GM18873 (cell line): ENCODE data around the gene PSD.

ENCODE experiments used
- ATAC-seq: cut with Tn5 transposase; IDR thresholded peaks from one replicate; pipeline ENCODE4 v1.9.1; 2021; ENCODE audit warnings: mild to moderate bottlenecking, moderate library complexity, moderate number of reproducible peaks; ENCODE audit not compliant: unreplicated experiment, low FRiP score

Gene PSD

DNA sequence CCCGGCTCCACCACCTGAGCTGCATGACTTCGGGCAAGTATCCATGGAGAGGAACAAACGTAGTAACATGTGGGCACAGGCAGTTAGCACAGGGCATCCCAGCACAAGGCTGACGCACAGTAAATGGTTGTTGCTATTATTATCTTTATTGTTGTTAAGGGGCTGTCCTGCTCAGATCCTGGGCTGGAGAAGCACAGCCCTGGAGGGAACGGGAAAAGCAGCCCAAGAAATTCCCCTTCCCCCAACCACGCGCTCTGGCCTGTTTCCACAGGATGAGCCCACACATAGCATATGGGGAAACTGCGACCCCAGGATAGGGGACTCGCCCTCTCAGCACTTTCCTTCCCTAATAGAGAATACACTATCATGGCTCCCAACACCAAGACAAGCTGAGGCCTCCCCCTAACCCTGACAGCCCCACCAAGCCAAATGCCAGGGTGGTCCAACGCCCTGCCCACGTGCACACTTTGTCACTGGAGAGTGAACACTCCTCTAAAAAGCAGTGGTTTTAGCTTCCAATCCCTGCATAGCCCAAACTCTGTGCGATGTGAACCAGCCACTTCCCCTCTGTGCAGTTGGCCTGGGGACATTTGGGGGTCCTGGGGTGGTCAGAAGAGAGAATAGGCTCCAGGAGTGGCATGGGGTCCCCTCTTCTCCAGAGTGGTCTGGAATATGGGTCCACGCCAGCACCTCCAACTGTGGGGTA lies 11.0 kb downstream of the PSD start:
- no peak for ATAC-seq

GRCh38 chr10:102406815-102407214 lies 11.8 kb downstream of the PSD start:
- ATAC-seq = no peak

GRCh38 chr10:102405632-102406031 lies 13.0 kb downstream of the PSD start:
- no peak for ATAC-seq

GRCh38 chr10:102405108-102405571 lies 13.4 kb downstream of the PSD start:
- no peak for ATAC-seq

DNA sequence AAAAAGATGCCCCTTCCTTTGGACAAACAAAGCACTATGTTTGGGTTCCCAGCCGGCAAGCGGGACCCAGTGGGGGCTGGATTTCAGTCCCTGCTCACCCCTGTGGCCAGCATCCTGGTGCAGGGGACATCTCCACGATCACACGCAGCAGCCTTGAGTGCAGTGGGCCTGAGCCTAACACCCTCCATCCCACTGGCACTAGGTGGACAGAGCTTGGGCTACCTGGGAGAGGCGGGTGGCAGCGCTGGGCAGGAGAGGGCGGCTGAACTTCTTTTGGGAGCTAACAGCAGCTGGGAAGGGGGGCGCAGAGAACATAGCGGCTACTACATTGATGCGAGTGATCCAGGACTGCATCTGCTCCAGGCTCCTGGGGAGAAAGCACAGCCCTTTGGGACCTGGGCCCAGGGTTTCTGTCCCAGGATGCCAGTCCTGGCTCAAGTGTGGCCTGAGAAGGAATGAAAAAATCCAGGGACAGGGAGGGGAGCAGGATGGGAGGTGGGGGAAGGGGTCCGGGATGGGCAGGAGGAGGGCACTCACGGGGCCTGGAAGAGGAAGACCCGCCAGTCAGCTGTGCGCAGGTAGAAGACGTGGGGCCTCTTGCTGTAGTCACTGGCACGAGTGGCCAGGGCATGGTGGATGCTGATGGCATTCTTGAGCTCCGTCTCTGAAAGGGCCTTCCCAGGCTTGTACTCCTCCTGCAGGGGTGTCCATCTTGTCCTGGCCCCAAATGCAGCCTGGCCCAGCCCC lies 14.1 kb downstream of the PSD start:
- ATAC-seq = no peak

GRCh38 chr10:102403115-102403514 lies 15.5 kb downstream of the PSD start:
- no peak for ATAC-seq

GRCh38 chr10:102402512-102402896 lies 16.1 kb downstream of the PSD start:
- no peak for ATAC-seq

- no peak for ATAC-seq
Observed at GRCh38 chr10:102401735-102402511, 16.7 kb downstream of the PSD start.

GRCh38 chr10:102401342-102401654 lies 17.3 kb downstream of the PSD start:
- no peak for ATAC-seq

GRCh38 chr10:102400598-102401341 lies 17.8 kb downstream of the PSD start:
- no peak for ATAC-seq

GRCh38 chr10:102400076-102400475 lies 18.5 kb downstream of the PSD start:
- no peak for ATAC-seq

DNA sequence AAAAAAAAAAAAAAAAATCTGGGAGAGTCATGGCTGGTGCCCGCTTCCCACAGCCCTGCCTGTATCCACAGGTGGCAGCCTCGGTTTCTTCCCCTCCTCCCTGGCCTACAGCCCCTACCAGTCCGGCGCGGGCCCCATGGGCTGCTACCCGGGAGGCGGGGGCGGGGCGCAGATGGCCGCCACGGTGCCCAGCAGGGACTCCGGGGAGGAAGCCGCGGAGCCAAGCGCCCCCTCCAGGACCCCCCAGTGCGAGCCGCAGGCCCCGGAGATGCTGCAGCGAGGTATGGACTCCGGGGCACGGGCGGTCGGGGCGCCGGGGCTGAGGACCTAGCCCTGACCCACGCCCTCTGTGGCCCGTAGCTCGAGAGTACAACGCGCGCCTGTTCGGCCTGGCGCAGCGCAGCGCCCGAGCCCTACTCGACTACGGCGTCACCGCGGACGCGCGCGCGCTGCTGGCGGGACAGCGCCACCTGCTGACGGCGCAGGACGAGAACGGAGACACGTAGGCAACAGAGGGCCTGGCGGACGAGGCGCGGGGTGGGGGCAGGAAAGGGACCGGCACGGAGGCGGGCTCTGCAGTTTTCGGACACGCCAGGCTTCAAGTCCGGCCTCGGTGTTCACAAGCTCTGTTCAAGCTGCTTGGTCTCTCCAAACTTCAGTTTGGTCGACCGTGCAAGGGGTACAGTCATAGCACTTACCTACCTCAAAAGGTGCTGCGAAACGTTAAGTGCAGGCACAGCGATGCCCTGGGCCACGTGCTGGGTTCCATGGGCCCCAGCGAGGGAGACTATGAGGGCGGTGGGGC lies 19.2 kb downstream of the PSD start:
- ATAC-seq = peak; percentile 30

GRCh38 chr10:102398172-102399020 lies 20.2 kb downstream of the PSD start:
- ATAC-seq = no peak

GRCh38 chr10:102397222-102398171 lies 21.1 kb downstream of the PSD start:
- ATAC-seq = no peak

DNA sequence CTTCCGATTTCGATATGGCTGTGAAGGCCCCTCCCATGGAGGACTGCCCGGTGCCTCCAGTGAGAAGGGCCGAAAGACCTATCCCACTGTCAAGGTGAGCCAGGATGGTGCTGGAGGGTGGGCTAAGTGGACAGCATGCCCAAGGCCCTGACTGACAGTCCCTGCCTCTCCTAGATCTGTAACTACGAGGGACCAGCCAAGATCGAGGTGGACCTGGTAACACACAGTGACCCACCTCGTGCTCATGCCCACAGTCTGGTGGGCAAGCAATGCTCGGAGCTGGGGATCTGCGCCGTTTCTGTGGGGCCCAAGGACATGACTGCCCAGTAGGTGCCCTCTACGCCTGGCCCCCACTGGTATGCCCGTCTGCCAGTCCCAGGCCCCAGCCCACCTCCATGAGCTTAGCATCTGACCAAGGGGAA lies 21.8 kb downstream of the PSD start:
- ATAC-seq = no peak

DNA sequence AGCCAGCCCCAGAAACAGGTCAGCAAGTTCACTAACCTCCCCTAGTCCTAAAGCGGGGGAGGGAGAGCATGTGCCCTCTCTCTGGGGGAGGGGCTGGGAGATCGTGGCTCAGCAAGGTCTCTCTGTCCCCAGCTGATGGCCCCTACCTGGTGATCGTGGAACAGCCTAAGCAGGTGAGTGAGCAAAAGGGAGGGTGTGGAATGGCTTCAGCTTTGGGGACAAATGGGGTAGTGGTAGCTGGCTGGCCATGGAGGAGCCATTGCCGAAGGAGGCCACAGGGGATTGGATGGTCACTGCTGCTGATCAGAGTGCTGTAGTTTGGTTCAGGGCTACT lies 22.3 kb downstream of the PSD start:
- ATAC-seq = no peak

DNA sequence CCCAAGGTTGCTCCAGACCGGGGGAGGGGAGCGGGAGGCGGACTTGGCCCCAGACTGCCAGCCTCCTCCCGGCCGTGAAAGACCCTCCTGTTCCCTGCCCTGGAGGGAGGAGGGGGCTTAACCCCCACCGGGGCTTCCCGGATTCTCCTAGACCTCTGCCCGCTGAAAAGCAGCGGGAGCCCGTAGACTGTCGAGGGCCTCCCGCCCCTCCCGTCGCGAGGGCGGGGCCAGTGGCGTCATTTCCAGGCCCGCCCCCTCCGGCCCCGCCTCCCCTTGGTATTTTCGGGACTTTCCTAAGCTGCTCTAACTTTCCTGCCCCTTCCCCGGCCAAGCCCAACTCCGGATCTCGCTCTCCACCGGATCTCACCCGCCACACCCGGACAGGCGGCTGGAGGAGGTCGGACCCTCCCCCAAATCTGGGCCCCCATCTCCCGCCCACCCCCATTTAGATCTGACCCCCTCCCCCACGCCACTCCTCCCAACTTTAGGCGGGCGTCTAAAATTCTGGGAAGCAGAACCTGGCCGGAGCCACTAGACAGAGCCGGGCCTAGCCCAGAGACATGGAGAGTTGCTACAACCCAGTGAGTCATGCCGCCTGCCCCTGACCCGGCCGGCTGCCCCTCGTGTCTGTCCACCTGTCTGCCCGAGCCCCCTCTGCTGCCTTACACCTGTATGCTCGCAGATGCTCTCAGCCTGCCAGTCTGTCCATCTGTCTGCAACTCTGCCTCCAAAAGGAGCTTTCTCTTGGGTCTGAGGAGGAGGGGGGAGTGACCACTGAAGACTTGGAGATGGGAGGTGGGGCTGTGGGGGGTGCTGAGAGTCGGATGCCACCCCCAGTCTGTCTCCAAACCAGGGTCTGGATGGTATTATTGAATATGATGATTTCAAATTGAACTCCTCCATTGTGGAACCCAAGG lies 22.9 kb downstream of the PSD start, which contains the start of gene NFKB2:
Gene NFKB2 (plus strand): TSS at position 306 of the 917 bp plus-strand sequence. CDS start 255 bp downstream, at position 561.
- ATAC-seq = no peak
